Activated CD4-positive, CD25-positive, alpha-beta regulatory T cell treated with anti-CD3 and anti-CD28 coated beads, Interleukin-2, amount 50 U/mL, for 24 hours (primary cell): ENCODE results near the gene ANTXR2.
A peak's percentile ranks its signal among the peaks of the same experiment; 100 is the strongest.
"Not testable (repeated sequence)": the region's sequence is repeated elsewhere in the genome, so short reads cannot be mapped to it uniquely, and the experiment has no call there.

Experiments used
- ATAC-seq, 2 donors: fragments of 150-1000 bp; cut with Tn5 transposase; one replicate each; pipeline ENCODE4 v1.10.0; 2021; ENCODE audit warnings: mild to moderate bottlenecking in 1 of 2, moderate library complexity in 1 of 2

ANTXR2 gene

GRCh38 chr4:80072744-80073472 lies at the start of gene ANTXR2:
Gene ANTXR2, minus strand, starts transcription at chr4:80073229. Its CDS starts 669 bp downstream, at chr4:80072560.
- peak; percentile 45 to 52 for ATAC-seq

- not testable (repeated sequence) for ATAC-seq
Measured at GRCh38 chr4:80121815-80122214, 48.8 kb upstream of the ANTXR2 start.

GRCh38 chr4:80119620-80120019 lies 46.6 kb upstream of the ANTXR2 start:
- not testable (repeated sequence) for ATAC-seq

GRCh38 chr4:80116516-80116915 lies 43.5 kb upstream of the ANTXR2 start:
- no peak for ATAC-seq

GRCh38 chr4:80115368-80116181 lies 42.5 kb upstream of the ANTXR2 start:
- no peak for ATAC-seq

- ATAC-seq: no peak
Measured at GRCh38 chr4:80114732-80115265, 41.8 kb upstream of the ANTXR2 start.

- ATAC-seq: no peak
Measured at GRCh38 chr4:80113615-80114014, 40.6 kb upstream of the ANTXR2 start.

- no peak for ATAC-seq
Measured at GRCh38 chr4:80112236-80112635, 39.2 kb upstream of the ANTXR2 start.

GRCh38 chr4:80111276-80111675 lies 38.2 kb upstream of the ANTXR2 start:
- ATAC-seq: no peak

GRCh38 chr4:80107374-80107773 lies 34.3 kb upstream of the ANTXR2 start:
- ATAC-seq: no peak

GRCh38 chr4:80104927-80105326 lies 31.9 kb upstream of the ANTXR2 start:
- no peak for ATAC-seq

GRCh38 chr4:80103629-80104028 lies 30.6 kb upstream of the ANTXR2 start:
- ATAC-seq: no peak

GRCh38 chr4:80101792-80102116 lies 28.7 kb upstream of the ANTXR2 start:
- peak; percentile 83 to 87 for ATAC-seq

- peak; percentile 51 to 70 for ATAC-seq
Measured at GRCh38 chr4:80101071-80101791, 28.2 kb upstream of the ANTXR2 start.

- no peak for ATAC-seq
Measured at GRCh38 chr4:80099671-80100070, 26.6 kb upstream of the ANTXR2 start.

GRCh38 chr4:80098635-80099034 lies 25.6 kb upstream of the ANTXR2 start:
- no peak for ATAC-seq

GRCh38 chr4:80097400-80098177 lies 24.6 kb upstream of the ANTXR2 start:
- no peak for ATAC-seq

GRCh38 chr4:80096175-80096850 lies 23.3 kb upstream of the ANTXR2 start:
- no peak for ATAC-seq

GRCh38 chr4:80094191-80094590 lies 21.2 kb upstream of the ANTXR2 start:
- ATAC-seq: no peak

- no peak for ATAC-seq
Measured at GRCh38 chr4:80093563-80093962, 20.5 kb upstream of the ANTXR2 start.

GRCh38 chr4:80092847-80093246 lies 19.8 kb upstream of the ANTXR2 start:
- no peak for ATAC-seq

GRCh38 chr4:80092088-80092487 lies 19.1 kb upstream of the ANTXR2 start:
- no peak for ATAC-seq
